ENCODE measurements around the gene SPAG7.
"Not testable (repeated sequence)": the region's sequence is repeated elsewhere in the genome, so short reads cannot be mapped to it uniquely, and the experiment has no call there.

Gene SPAG7

DNA sequence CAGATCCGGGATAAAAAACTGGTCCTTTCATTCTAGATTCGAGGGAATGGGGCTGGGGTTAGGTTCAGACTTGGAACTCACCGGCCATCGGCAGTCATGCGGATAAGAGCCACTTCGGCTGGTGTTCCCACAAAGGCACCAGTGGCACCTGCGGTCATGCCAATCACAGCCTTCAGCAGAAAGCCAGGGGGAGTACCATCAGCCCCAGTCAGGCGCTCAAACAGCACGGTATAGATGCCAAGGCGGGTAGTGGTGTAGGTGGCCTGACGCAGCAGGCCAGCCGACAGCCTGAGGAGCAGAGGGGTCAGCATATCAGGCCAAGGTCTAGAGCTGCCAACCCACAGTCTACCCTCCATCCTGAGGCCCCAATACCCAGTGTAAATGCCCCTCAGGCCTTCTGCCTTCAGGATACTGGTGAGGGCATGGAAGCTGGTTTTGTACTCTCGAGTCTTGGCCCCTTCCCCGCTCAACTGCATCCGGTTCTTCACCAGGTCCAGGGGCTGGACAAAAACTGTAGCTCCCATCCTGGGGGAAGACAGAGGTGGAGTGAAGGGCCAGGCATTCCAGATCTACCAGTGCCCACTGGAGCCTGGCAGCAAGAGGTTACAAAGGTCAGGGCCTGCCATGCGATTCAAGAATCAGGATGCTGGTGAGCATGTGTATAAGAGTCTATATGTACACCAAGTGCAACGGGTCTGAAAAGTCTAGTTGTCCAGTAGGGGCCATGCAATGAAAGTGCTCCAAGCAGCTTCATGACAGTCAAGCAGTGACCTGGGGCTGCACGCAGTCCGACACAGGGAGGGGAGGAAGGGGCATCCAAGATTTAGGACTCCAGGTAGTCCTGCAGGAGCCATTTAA, 28.7 kb downstream of the SPAG7 start:
- DNase-seq (ENCODE audit: low read depth in 2 of 2, low spot score in 1 of 2): no peak

- no peak for DNase-seq (ENCODE audit: low read depth in 2 of 2, low spot score in 1 of 2)
Observed at GRCh38 chr17:4938069-4938491, 29.5 kb downstream of the SPAG7 start.

- DNase-seq (ENCODE audit: low read depth in 2 of 2, low spot score in 1 of 2): no peak
Observed at GRCh38 chr17:4937553-4937952, 30.1 kb downstream of the SPAG7 start.

- DNase-seq (ENCODE audit: low read depth in 2 of 2, low spot score in 1 of 2): no peak
Observed at GRCh38 chr17:4936436-4936835, 31.2 kb downstream of the SPAG7 start.

DNA sequence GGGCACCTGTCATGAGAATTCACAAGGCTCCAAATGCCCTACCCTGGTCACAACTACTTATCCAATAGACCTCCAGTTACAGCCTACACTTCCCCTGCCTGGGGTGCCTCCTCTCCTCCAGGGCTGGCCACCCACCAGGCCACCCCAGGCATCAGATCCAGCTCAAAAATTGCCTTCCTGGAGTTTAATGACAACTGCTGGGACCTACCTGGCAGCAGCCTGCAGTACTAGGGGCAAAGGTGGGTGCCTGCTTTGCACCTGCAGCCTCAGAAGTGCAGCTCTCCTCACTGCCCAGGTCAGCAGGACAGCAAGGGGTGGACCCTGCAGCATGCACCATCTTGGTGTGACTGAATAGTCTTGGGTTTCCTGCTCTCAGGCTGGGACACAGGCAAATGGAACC, 32.0 kb downstream of the SPAG7 start:
- DNase-seq (ENCODE audit: low read depth in 2 of 2, low spot score in 1 of 2): no peak

- no peak for DNase-seq (ENCODE audit: low read depth in 2 of 2, low spot score in 1 of 2)
Observed at GRCh38 chr17:4934173-4934979, 33.2 kb downstream of the SPAG7 start.

DNA sequence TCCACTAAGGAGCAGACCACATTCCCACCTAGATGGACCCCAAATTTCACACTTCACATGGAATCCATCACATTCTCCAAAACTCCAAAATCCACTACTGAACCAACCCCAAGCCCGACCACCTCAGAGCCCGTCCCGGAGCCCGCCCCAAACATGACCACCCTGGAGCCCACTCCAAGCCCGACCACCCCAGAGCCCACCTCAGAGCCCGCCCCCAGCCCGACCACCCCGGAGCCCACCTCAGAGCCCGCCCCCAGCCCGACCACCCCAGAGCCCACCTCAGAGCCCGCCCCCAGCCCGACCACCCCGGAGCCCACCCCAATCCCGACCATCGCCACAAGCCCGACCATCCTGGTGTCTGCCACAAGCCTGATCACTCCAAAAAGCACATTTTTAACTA, 34.0 kb downstream of the SPAG7 start:
- DNase-seq (ENCODE audit: low read depth in 2 of 2, low spot score in 1 of 2): no peak

GRCh38 chr17:4932756-4933155, 34.9 kb downstream of the SPAG7 start:
- DNase-seq (ENCODE audit: low read depth in 2 of 2, low spot score in 1 of 2): no peak

DNA sequence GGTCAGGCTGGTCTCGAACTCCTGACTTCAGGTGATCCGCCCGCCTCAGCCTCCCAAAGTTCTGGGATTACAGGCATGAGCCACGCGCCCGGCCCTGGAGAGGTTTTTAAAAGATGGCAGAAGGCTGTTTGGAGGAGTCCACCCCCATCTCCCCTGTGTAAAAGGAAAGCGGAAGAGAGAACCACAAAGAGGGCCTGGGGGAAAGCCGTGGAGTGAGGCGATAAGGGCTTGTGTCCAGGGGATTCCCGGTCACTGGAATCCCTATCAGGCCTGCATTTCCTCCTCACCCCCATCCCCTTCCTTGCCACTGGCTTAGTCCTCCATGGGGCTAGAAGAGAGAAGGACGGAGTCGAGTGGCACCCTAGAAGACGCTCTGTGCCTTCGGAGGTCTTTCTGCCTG, 35.7 kb downstream of the SPAG7 start, which contains the start of gene GP1BA:
Gene GP1BA, plus strand, starts transcription at position 315 of the 400 bp plus-strand sequence. CDS start 328 bp downstream, outside the sequence.
- DNase-seq (ENCODE audit: low read depth in 2 of 2, low spot score in 1 of 2): no peak

- DNase-seq (ENCODE audit: low read depth in 2 of 2, low spot score in 1 of 2): no peak
Observed at GRCh38 chr17:4928881-4929280, 38.7 kb downstream of the SPAG7 start.

- not testable (repeated sequence) for DNase-seq (ENCODE audit: low read depth in 2 of 2, low spot score in 1 of 2)
Observed at GRCh38 chr17:4926577-4927335, 40.9 kb downstream of the SPAG7 start.

- DNase-seq (ENCODE audit: low read depth in 2 of 2, low spot score in 1 of 2): no peak
Observed at GRCh38 chr17:4921320-4921719, 46.3 kb downstream of the SPAG7 start.

GRCh38 chr17:4920351-4921048, 47.1 kb downstream of the SPAG7 start:
- DNase-seq (ENCODE audit: low read depth in 2 of 2, low spot score in 1 of 2): no peak

GRCh38 chr17:4919511-4920047, 48.0 kb downstream of the SPAG7 start:
- DNase-seq (ENCODE audit: low read depth in 2 of 2, low spot score in 1 of 2): no peak

DNA sequence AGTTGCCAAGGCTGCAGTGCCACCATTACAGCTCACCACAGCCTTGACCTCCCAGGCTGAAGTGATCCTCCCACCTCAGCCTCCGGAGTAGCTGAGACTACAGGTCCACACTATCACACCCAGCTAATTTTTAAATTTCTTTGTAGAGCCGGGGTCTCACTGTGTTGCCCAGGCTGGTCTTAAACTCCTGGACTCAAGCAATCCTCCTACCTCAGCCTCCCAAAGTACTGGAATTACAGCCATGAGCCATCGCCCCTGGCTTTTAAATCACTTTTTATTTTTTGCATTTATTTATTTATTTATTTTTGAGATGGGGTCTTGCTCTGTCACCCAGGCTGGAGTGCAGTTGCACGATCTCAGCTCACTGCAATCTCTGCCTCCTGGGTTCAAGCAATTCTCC, 53.1 kb downstream of the SPAG7 start:
- DNase-seq (ENCODE audit: low read depth in 2 of 2, low spot score in 1 of 2): not testable (repeated sequence)

- DNase-seq (ENCODE audit: low read depth in 2 of 2, low spot score in 1 of 2): no peak
Observed at GRCh38 chr17:4913994-4914393, 53.6 kb downstream of the SPAG7 start.

Measured in stimulated activated CD8-positive, alpha-beta memory T cell treated with anti-CD3 and anti-CD28 coated beads, Interleukin-4, amount 100 ng/mL, for 4 hours (primary cell).